HepG2 (cell line): ENCODE data around the gene CIT.

Experiments
- ATF6 ChIP-seq: sonication (generic); formaldehyde crosslinking; conservative IDR thresholded peaks from 2 replicates; pipeline ENCODE4 v1.4.0; 2020; ENCODE audit warnings: missing genetic modification reagents
- CTCF ChIP-seq: sonication (generic); formaldehyde crosslinking; IDR thresholded peaks from 2 replicates; pipeline ENCODE4 v1.5.0; 2020; ENCODE audit warnings: mild to moderate bottlenecking, missing genetic modification reagents, moderate library complexity
- POLR2AphosphoS2 ChIP-seq: IDR thresholded peaks from 2 replicates; pipeline ENCODE4 v1.6.1; 2011; ENCODE audit warnings: low read depth, low read length, improper control_type of control experiment
- RAD21 ChIP-seq: fragments of 450-650 bp; formaldehyde crosslinking; IDR thresholded peaks from 2 replicates; pipeline ENCODE4 v1.5.0; 2020; ENCODE audit warnings: mild to moderate bottlenecking
- REST ChIP-seq, 2 experiments: IDR thresholded peaks; 2 replicates each; pipeline ENCODE4 v1.6.1; 2011 to 2012; ENCODE audit warnings: low read length in 2 of 2, borderline replicate concordance in 1 of 2, low read depth in 1 of 2, mild to moderate bottlenecking in 1 of 2, moderate library complexity in 1 of 2
- SMAD3 ChIP-seq: sonication (generic); formaldehyde crosslinking; IDR thresholded peaks from 2 replicates; pipeline ENCODE4 v1.4.0; 2020; ENCODE audit warnings: missing genetic modification reagents
- SMC3 ChIP-seq: IDR thresholded peaks from 2 replicates; pipeline ENCODE4 v1.6.1; 2011; ENCODE audit warnings: low read length, improper control_type of control experiment
- SSRP1 ChIP-seq: IDR thresholded peaks from 2 replicates; pipeline ENCODE4 v1.6.1; 2016; ENCODE audit warnings: control low read depth
- ZNF33A ChIP-seq: sonication (generic); formaldehyde crosslinking; IDR thresholded peaks from 2 replicates; pipeline ENCODE4 v1.5.1; 2020; ENCODE audit warnings: missing genetic modification reagents, mild to moderate bottlenecking, moderate library complexity, borderline replicate concordance
- ZNF790 ChIP-seq: sonication (generic); formaldehyde crosslinking; IDR thresholded peaks from 2 replicates; pipeline ENCODE4 v1.8.0; 2022; ENCODE audit warnings: missing genetic modification reagents, mild to moderate bottlenecking, borderline replicate concordance

- TF ChIP-seq ZNF790 = no peak
- TF ChIP-seq ZNF33A (CRISPR knock-in tag) = no peak
- no peak for TF ChIP-seq POLR2AphosphoS2
- TF ChIP-seq SSRP1 (CRISPR knock-in tag) = no peak
- TF ChIP-seq CTCF (CRISPR knock-in tag) = no peak
- TF ChIP-seq SMC3 = no peak
- TF ChIP-seq REST (IDR thresholded peaks at IDR 0.05; ENCODE audit: borderline replicate concordance in 1 of 2, low read depth in 1 of 2, low read length in 2 of 2) = no peak
- TF ChIP-seq SMAD3 (CRISPR knock-in tag) = no peak
- TF ChIP-seq RAD21 (CRISPR knock-in tag) = no peak
- no peak for TF ChIP-seq ATF6 (CRISPR knock-in tag)
Observed at GRCh38 chr12:119868992-119869391, 8.1 kb downstream of the CIT start.
